Type B pancreatic cell (in vitro differentiated cells): Measurements from ENCODE around the gene UTS2R. TPM values are rescaled to one million over a fixed set of nuclear protein-coding genes. Genes with fewer than 3 reads are reported as not detected.
A peak's percentile ranks its signal among the peaks of the same experiment; 100 is the strongest.

Experiments
- DNase-seq: peaks from one replicate; pipeline ENCODE4 v3.0.0; 2021; ENCODE audit warnings: mixed read lengths; ENCODE audit not compliant: unreplicated experiment; ENCODE audit errors: extremely low spot score
- H3K27ac Mint-ChIP-seq: 2 replicates; pipeline ENCODE4 v1.8.0; 2021; ENCODE audit warnings: mild to moderate bottlenecking, mixed read lengths
- H3K27me3 Mint-ChIP-seq: 2 replicates; pipeline ENCODE4 v1.8.0; 2021; ENCODE audit warnings: mixed read lengths
- H3K36me3 Mint-ChIP-seq: 2 replicates; pipeline ENCODE4 v1.8.0; 2021; ENCODE audit warnings: mixed read lengths
- H3K4me1 Mint-ChIP-seq: one replicate; pipeline ENCODE4 v1.8.0; 2021; ENCODE audit warnings: mixed read lengths; ENCODE audit not compliant: unreplicated experiment
- H3K4me3 Mint-ChIP-seq: 2 replicates; pipeline ENCODE4 v1.8.0; 2021; ENCODE audit warnings: mild to moderate bottlenecking, mixed read lengths
- H3K9me3 Mint-ChIP-seq: 2 replicates; pipeline ENCODE4 v1.8.0; 2021; ENCODE audit warnings: mixed read lengths
- CTCF ChIP-seq: fragments of 200-600 bp; sonication (generic); conservative IDR thresholded peaks from 2 replicates; pipeline ENCODE4 v1.5.0; 2021; ENCODE audit warnings: antibody characterized with exemption, mild to moderate bottlenecking
- total RNA-seq: library from RNA; stranded (reverse); gene quantifications from 2 replicates; pipeline ENCODE4 v1.2.1, GENCODE V29; 2021; ENCODE audit warnings: low replicate concordance

UTS2R gene
- total RNA-seq, 1 donor from 2014 or later, result 0.97 TPM

- H3K9me3 Mint-ChIP-seq, result no peaks in the 10 kb centered on the region
- H3K36me3 Mint-ChIP-seq, result no peaks in the 10 kb centered on the region
- H3K4me3 Mint-ChIP-seq, result peak overlapping the region; percentile 9
Observed at GRCh38 chr17:82324566-82325285, 46.8 kb upstream of the UTS2R start.

GRCh38 chr17:82325286-82326180 lies 46.0 kb upstream of the UTS2R start:
- Mint-ChIP-seq H3K4me1 (peaks cover 5% of the 10 kb centered on the region), H3K27ac (no peak overlapping the region), H3K9me3 (no peaks in the 10 kb centered on the region), H3K36me3 (no peaks in the 10 kb centered on the region), H3K4me3 (no peak overlapping the region), H3K27me3 (peaks cover 3% of the 10 kb centered on the region)
- TF ChIP-seq CTCF, result no peak
- DNase-seq, result no peak

More at GRCh38 chr17:82324566-82325285, 46.8 kb upstream of the UTS2R start:
- peaks cover 5% of the 10 kb centered on the region for H3K4me1 Mint-ChIP-seq
- no peak for DNase-seq
- no peak overlapping the region for H3K27ac Mint-ChIP-seq
- no peak for TF ChIP-seq CTCF
- peaks cover 3% of the 10 kb centered on the region for H3K27me3 Mint-ChIP-seq

- Mint-ChIP-seq H3K36me3 (no peaks in the 10 kb centered on the region), H3K27me3 (no peaks in the 10 kb centered on the region), H3K4me3 (no peak overlapping the region), H3K4me1 (peaks cover 5% of the 10 kb centered on the region), H3K27ac (no peak overlapping the region), H3K9me3 (no peaks in the 10 kb centered on the region)
- DNase-seq, result no peak
- no peak for TF ChIP-seq CTCF
Observed at GRCh38 chr17:82327289-82327688, 44.3 kb upstream of the UTS2R start.

- Mint-ChIP-seq H3K4me3 (no peak overlapping the region), H3K4me1 (peaks cover 6% of the 10 kb centered on the region), H3K27ac (peak overlapping the region; percentile 29), H3K9me3 (no peaks in the 10 kb centered on the region), H3K36me3 (no peaks in the 10 kb centered on the region), H3K27me3 (peaks cover 2% of the 10 kb centered on the region)
- no peak for TF ChIP-seq CTCF
- DNase-seq, result no peak
Observed at GRCh38 chr17:82327757-82328140, 43.8 kb upstream of the UTS2R start.

GRCh38 chr17:82328141-82328993 lies 43.2 kb upstream of the UTS2R start:
- H3K36me3 Mint-ChIP-seq, result no peaks in the 10 kb centered on the region
- peaks cover 10% of the 10 kb centered on the region for H3K4me1 Mint-ChIP-seq
- no peak overlapping the region for H3K4me3 Mint-ChIP-seq
- H3K27me3 Mint-ChIP-seq, result peaks cover 5% of the 10 kb centered on the region
- no peak for DNase-seq
- H3K27ac Mint-ChIP-seq, result peak overlapping the region; percentile 48
- H3K9me3 Mint-ChIP-seq, result no peaks in the 10 kb centered on the region
- TF ChIP-seq CTCF, result no peak
